Activated CD8-positive, alpha-beta T cell treated with anti-CD3 and anti-CD28 coated beads, Interleukin-2, amount 10 ng/mL, durations not matched to agents 7 days and 5 days (primary cell): Measurements from ENCODE around the gene FGD4. TPM values are rescaled to one million over a fixed set of nuclear protein-coding genes. Genes with fewer than 3 reads are reported as not detected.

Experiments
- ATAC-seq: fragments of 150-1000 bp; cut with Tn5 transposase; one replicate; pipeline ENCODE4 v1.10.0; 2021; ENCODE audit warnings: moderate library complexity
- CTCF ChIA-PET: fragments of 350-600 bp; sonication (Branson Sonifier 250); formaldehyde crosslinking; loops from one replicate; lab custom pipeline; 2021; ENCODE audit warnings: antibody characterized with exemption; lab: Charles Lee
- POLR2A ChIA-PET: fragments of 350-600 bp; sonication (Branson Sonifier 250); formaldehyde crosslinking; loops from one replicate; lab custom pipeline; 2021; ENCODE audit warnings: antibody characterized with exemption; lab: Charles Lee
- DNase-seq: peaks from one replicate; pipeline ENCODE4 v3.0.0-alpha.2; 2020
- H3K27ac Mint-ChIP-seq: one replicate; pipeline ENCODE4 v1.8.0; 2021; ENCODE audit warnings: mild to moderate bottlenecking, mixed read lengths
- H3K27me3 Mint-ChIP-seq: one replicate; pipeline ENCODE4 v1.8.0; 2021; ENCODE audit warnings: low read depth, mixed read lengths
- H3K36me3 Mint-ChIP-seq: one replicate; pipeline ENCODE4 v1.8.0; 2021; ENCODE audit warnings: low read depth, mixed read lengths
- H3K4me1 Mint-ChIP-seq: one replicate; pipeline ENCODE4 v1.8.0; 2021; ENCODE audit warnings: low read depth, mixed read lengths
- H3K4me3 Mint-ChIP-seq: one replicate; pipeline ENCODE4 v1.8.0; 2021; ENCODE audit warnings: mild to moderate bottlenecking, mixed read lengths
- H3K9me3 Mint-ChIP-seq: one replicate; pipeline ENCODE4 v1.8.0; 2022; ENCODE audit warnings: mixed read lengths; ENCODE audit not compliant: insufficient read depth
- total RNA-seq, 2 experiments: library from RNA; stranded (reverse); gene quantifications; one replicate each; pipeline ENCODE4 v1.2.3, GENCODE V29; 2021

Gene FGD4
- total RNA-seq, 2 experiments from 2014 or later = 0.66 to 0.68 TPM

DNA sequence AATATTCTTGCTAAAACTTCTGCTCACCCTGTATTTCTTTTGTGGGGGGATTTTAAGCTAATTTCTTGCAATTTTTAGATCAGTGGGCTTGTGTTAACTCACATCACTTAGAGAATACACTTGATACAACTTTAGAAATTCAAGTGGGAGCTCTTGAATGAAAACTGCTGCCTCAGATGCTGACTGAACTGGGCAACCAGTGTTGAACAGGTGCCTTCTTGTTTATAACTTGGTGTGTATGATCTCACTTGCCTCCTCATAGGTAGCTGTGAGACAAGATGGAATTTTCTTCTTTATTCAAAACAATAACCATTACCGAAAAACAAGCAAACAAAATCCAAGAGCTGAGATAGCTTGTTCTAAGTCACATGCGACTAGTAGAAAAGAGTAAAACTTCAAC, 63.5 kb downstream of the FGD4 start:
- Mint-ChIP-seq H3K9me3 (no peaks in the 10 kb centered on the region), H3K4me3 (no peak overlapping the region), H3K27me3 (peaks cover 2% of the 10 kb centered on the region), H3K36me3 (no peaks in the 10 kb centered on the region), H3K4me1 (peaks cover 4% of the 10 kb centered on the region), H3K27ac (no peak overlapping the region)
- no peak for ATAC-seq
- DNase-seq = no peak
- POLR2A ChIA-PET = no interaction called here
- CTCF ChIA-PET = interaction anchor here (1.0 to 1.4 kb wide), 2 partner anchors 194 to 209 kb away, joined by 3 to 6 read pairs; no protein-coding TSS in a partner anchor

DNA sequence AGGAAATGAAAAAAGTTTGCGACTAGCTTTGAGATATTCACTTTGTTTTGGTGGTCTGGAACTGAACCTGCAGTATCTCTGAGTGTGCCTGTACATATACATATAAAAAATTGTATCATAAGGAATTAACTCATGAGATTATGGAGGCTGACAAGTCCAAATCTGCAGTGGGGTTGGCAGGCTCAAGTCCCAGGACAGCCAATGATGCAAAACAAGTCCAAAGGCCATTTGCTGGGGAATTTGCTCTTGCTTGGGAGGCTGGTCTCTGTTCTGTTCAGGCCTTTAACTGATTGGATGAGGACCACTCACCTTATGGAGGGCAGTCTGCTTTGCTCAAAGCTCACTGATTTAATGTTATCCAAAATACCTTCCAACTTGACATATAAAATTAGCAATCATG, 66.8 kb downstream of the FGD4 start:
- Mint-ChIP-seq H3K9me3 (no peaks in the 10 kb centered on the region), H3K27ac (no peak overlapping the region), H3K4me3 (no peak overlapping the region), H3K4me1 (peaks cover 8% of the 10 kb centered on the region), H3K36me3 (no peaks in the 10 kb centered on the region), H3K27me3 (peaks cover 2% of the 10 kb centered on the region)
- ChIA-PET CTCF (interaction anchor here (1.6 kb wide), 1 partner anchor 10 kb away, joined by 5 read pairs; no protein-coding TSS in a partner anchor), POLR2A (interaction anchor here (0.6 kb wide), 1 partner anchor 206 kb away, joined by 3 read pairs; no protein-coding TSS in a partner anchor)
- no peak for DNase-seq
- no peak for ATAC-seq

DNA sequence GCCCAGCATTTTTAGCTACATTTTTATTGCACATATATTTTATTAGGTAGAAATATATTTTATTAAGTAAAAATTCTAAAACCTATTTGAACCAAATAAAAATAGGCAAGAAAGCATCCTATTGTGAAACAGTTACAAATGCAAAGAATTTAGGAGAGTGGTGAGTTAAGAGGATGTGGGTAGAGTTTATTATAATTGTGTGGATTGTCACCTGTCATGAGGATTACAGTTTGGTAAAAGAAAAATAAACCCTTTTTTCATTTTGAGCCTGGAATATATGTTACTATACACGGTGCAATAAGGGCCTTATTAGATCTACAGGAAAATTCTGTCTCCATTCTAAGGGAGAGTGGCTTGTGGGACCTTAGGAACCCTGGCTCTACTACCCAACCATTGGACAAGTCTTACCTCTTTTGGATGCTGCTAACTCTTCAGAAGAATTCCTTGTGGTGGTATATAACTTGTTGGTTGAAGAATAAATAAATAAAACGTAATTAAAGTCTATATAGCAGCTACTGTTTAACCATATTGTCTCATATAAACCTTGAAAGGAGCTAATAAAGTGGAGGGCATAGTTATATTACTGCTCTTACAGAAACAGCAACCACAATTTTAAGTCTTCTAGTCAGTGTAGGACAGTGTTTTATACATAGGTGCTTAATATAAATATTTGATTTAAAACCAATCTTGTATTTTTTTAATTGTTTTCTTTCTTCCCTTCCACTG, 67.8 kb downstream of the FGD4 start:
- DNase-seq (no peak), ATAC-seq (no peak)
- Mint-ChIP-seq H3K27ac (no peak overlapping the region), H3K4me1 (peaks cover 8% of the 10 kb centered on the region), H3K4me3 (no peak overlapping the region), H3K36me3 (no peaks in the 10 kb centered on the region), H3K9me3 (no peaks in the 10 kb centered on the region), H3K27me3 (no peaks in the 10 kb centered on the region)
- ChIA-PET CTCF (interaction anchor here (1.6 kb wide), 1 partner anchor 11 kb away, joined by 5 read pairs; no protein-coding TSS in a partner anchor), POLR2A (interaction anchor here (0.6 kb wide), 2 partner anchors 205 to 630 kb away, joined by 3 read pairs; no protein-coding TSS in a partner anchor)

DNA sequence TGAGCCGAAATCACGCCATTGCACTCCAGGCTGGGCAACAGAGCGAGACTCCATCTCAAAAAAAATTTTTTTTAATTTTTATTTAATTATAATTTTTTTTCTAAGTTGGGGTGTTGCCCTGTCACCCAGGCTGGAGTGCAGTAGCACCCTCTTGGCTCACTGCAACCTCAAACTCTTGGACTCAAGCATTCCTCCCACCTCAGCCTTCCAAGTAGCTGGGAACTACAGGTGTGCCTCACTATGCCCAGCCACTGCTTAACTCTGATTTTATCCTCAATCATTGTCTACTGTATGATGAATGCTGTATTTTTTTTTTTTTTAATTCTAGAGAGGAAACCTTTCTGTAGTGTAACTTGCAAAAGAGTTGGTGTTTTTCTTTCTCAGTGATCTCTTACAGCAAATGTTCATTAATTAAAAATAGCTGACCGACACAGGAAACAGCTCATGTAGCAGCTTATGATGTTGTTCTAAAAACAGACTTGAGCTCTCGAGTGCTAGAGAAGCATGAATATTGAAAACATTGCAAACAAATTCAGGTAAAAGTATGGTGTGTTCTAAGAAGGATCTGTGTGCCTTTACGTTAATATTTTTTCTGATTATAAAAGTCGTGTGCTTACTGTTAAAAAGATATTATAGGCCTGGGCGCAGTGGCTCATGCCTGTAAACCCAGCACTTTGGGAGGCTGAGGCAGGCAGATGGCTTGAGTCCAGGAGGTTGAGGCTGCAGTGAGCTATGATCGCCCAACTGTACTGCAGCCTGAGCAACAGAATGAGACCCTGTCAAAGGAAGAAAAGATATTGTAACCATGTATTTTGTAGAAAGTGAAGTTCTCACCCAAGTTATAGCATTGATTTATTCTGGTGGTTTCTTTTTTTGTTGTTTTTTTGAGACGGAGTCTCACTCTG, 68.9 kb downstream of the FGD4 start:
- no peak for DNase-seq
- no peaks in the 10 kb centered on the region for H3K36me3 Mint-ChIP-seq
- CTCF ChIA-PET = interaction anchor here (0.8 to 1.0 kb wide), 2 partner anchors 12 to 204 kb away, joined by 3 to 6 read pairs; no protein-coding TSS in a partner anchor
- no peak for ATAC-seq
- H3K4me3 Mint-ChIP-seq = no peak overlapping the region
- H3K4me1 Mint-ChIP-seq = peaks cover 9% of the 10 kb centered on the region
- H3K9me3 Mint-ChIP-seq = no peaks in the 10 kb centered on the region
- no peak overlapping the region for H3K27ac Mint-ChIP-seq
- no peaks in the 10 kb centered on the region for H3K27me3 Mint-ChIP-seq
- POLR2A ChIA-PET = interaction anchor here (0.6 kb wide), 1 partner anchor 631 kb away, joined by 3 read pairs; no protein-coding TSS in a partner anchor

DNA sequence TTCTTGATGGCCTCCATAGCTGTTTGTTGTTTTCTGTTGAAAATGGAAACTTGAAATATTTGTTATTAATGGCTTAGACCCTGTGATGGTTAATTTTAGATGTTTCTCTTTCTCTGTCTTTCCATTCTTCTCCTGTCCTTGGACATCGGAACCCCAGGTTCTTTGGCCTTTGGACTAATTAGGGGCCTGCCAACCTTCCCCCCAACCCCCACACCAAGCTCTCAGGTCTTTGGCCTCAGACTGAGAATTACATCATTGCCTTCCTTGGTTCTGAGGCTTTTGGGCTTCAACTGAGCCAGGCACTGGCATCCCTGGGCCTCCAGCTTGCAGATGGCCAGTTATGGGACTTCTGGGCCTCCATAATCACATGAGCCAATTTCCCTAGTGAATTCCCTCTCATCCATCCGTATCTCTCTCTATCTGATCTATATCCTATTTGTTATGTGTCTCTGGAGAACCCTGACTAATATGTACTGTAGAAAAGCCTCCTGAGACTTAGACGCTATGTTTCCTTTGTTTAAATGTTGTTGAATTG, 71.6 kb downstream of the FGD4 start:
- H3K36me3 Mint-ChIP-seq = no peaks in the 10 kb centered on the region
- H3K4me1 Mint-ChIP-seq = peaks cover 11% of the 10 kb centered on the region
- H3K4me3 Mint-ChIP-seq = no peak overlapping the region
- no peak overlapping the region for H3K27ac Mint-ChIP-seq
- DNase-seq = no peak
- peaks cover 5% of the 10 kb centered on the region for H3K27me3 Mint-ChIP-seq
- ChIA-PET CTCF (no interaction called here), POLR2A (no interaction called here)
- H3K9me3 Mint-ChIP-seq = no peaks in the 10 kb centered on the region
- no peak for ATAC-seq

DNA sequence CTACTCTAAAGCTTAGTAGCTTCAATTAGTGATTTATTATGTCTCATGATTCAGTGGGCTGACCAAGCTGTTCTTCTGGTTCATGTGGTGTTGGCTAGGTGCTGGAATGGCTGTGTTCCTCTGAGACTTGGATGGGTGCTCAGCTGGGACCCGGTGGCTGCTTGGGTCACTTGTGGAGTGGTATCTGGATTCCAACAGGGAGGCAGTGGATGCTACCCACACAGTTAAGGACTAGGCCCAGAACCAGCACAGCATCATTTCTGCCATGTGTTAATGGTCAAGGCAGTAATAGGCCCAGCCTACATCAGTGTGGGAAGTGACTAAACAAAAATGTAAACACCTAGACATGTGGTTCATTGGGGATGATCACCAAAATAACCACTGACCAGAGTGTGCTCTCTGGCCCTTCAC, 72.2 kb downstream of the FGD4 start:
- CTCF ChIA-PET = no interaction called here
- ATAC-seq = no peak
- H3K4me1 Mint-ChIP-seq = peaks cover 11% of the 10 kb centered on the region

DNA sequence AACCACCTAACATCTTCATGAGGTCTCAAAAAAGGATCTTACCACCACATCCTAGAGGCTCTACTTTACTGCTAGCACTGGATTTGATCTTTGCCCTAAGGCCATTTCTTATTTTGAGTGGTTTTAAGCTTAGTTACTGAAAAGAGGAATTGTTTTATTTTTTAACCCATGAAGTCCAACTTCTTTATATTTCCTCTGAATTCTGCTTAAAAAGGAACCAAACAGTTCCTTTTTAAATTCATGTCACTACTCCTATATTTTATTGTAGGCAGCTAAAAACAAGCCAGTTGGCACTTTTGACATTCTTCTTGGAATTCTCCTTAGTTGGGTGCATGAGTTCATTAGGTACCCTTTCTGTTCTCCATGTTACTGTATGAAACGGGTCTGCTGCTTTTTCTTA, 76.4 kb downstream of the FGD4 start:
- Mint-ChIP-seq H3K27me3 (peaks cover 10% of the 10 kb centered on the region), H3K4me3 (no peak overlapping the region), H3K36me3 (no peaks in the 10 kb centered on the region), H3K9me3 (no peaks in the 10 kb centered on the region), H3K27ac (no peak overlapping the region), H3K4me1 (peaks cover 4% of the 10 kb centered on the region)
- POLR2A ChIA-PET = no interaction called here
- DNase-seq (no peak), ATAC-seq (no peak)
- CTCF ChIA-PET = interaction anchor here (0.7 kb wide), 1 partner anchor 279 kb away, joined by 3 read pairs; the partner anchor contains the start of gene YARS2

More for the DNA sequence above, 72.2 kb downstream of the FGD4 start:
- Mint-ChIP-seq H3K4me3 (no peak overlapping the region), H3K36me3 (no peaks in the 10 kb centered on the region), H3K27me3 (peaks cover 5% of the 10 kb centered on the region), H3K9me3 (no peaks in the 10 kb centered on the region), H3K27ac (no peak overlapping the region)
- POLR2A ChIA-PET = no interaction called here
- DNase-seq = no peak

DNA sequence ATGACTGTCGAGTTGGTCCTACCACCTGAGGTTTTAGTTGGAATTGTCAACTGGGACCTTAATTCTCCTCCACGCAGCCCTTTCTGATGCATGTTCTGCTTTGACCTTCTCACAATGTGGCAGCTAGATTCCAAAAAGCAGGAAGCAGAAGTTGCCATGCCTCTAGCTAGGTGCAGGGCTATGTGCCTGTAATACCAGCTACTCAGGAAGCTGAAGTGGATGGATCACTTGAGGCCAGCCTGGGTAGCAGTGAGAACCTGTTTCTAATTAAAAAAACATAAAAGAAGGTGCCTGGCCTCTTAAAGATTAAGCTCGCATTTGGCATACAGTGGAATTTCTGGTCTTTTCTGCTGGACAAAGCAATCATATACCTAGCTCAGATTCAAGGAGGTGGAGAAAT, 77.1 kb downstream of the FGD4 start:
- Mint-ChIP-seq H3K4me1 (peaks cover 4% of the 10 kb centered on the region), H3K36me3 (no peaks in the 10 kb centered on the region), H3K27me3 (peaks cover 10% of the 10 kb centered on the region), H3K4me3 (no peak overlapping the region), H3K27ac (no peak overlapping the region), H3K9me3 (no peaks in the 10 kb centered on the region)
- ChIA-PET CTCF (interaction anchor here (1.0 kb wide), 1 partner anchor 12 kb away, joined by 3 read pairs; no protein-coding TSS in a partner anchor), POLR2A (interaction anchor here (0.7 kb wide), 1 partner anchor 195 kb away, joined by 3 read pairs; no protein-coding TSS in a partner anchor)
- DNase-seq = no peak
- ATAC-seq = no peak

DNA sequence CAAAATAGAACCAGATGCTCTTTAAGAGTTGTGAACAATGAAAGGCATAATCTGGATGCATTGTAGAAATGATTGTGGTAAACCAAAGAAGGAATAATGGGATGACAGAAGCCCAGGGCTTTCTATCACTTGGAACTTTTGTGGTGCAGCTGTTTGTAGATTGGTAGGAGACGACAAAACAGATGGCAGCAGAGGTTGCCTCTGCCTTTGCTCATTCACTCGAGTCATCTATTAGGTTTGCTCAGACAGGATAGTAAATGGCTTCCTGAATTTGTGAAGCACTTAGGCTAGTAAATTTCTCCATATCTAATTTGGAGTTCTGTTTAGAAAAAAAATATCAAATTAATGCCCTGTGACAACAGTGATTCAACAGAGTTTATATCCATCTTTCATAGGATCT, 78.4 kb downstream of the FGD4 start:
- H3K27ac Mint-ChIP-seq = no peak overlapping the region
- DNase-seq = no peak
- peaks cover 10% of the 10 kb centered on the region for H3K27me3 Mint-ChIP-seq
- ATAC-seq = no peak
- peaks cover 8% of the 10 kb centered on the region for H3K4me1 Mint-ChIP-seq
- no peaks in the 10 kb centered on the region for H3K9me3 Mint-ChIP-seq
- ChIA-PET CTCF (no interaction called here), POLR2A (no interaction called here)
- H3K36me3 Mint-ChIP-seq = no peaks in the 10 kb centered on the region
- H3K4me3 Mint-ChIP-seq = no peak overlapping the region

DNA sequence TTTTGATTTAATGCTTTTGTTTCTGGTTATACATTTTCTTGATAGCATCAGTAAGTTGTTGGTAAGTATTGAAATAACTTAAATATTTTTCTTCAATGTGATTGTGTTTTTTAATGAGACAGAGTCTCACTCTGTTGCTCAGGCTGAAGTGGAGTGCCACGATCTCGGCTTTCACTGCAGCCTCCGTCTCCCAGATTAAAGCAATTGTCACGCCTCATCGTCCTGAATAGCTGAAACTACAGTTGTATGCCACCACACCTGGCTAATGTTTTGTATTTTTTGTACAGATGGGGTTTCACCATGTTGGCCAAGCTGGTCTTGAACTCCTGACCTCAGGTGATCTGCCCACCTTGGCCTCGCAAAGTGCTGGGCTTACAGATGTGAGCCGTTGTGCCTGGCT, 78.8 kb downstream of the FGD4 start:
- Mint-ChIP-seq H3K4me1 (peaks cover 7% of the 10 kb centered on the region), H3K36me3 (no peaks in the 10 kb centered on the region)
- POLR2A ChIA-PET = no interaction called here

DNA sequence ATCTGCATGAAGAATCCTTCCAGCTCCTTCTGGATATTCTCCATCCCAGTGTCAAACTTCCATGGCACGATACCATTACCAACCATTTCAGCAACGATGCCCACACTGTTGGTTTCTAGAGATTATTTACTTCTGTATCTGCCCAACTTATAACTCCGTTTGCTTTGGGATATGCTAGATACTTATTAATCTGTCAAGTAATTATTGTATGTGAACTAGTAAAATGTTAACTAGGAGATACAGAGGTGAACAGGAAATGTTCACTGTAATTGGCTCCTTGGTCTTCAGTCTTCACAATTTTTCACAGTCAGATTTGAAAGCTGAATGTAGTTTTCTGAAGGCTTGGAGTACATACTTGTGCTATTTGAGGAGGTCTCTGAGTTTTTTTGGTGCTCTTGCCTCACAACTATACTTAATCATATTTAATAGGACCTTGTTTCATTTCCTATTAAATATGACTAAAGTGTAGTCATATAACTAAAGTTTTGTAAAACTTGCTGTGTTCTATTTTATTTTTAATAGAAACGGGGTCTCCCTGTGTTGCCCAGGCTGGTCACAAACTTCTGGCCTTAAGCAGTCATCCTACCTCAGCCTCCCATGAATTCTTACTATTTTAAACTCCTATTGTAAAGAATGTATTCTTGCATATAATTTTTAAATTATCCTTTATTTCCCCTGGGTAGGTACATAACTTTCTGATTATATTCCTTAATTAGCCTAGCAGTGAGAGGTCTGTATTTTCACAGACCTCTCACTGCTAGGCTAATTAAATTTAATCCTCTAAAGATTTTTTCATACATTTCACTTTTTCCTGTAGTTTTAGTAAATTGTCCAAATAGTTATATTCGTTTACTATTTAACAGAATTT, 79.7 kb downstream of the FGD4 start:
- H3K27me3 Mint-ChIP-seq = peaks cover 14% of the 10 kb centered on the region
- peaks cover 8% of the 10 kb centered on the region for H3K4me1 Mint-ChIP-seq
- H3K27ac Mint-ChIP-seq = no peak overlapping the region
- ChIA-PET POLR2A (no interaction called here), CTCF (no interaction called here)
- H3K36me3 Mint-ChIP-seq = no peaks in the 10 kb centered on the region
- DNase-seq (no peak), ATAC-seq (no peak)
- H3K9me3 Mint-ChIP-seq = no peaks in the 10 kb centered on the region
- no peak overlapping the region for H3K4me3 Mint-ChIP-seq

More for the DNA sequence above, 78.8 kb downstream of the FGD4 start:
- CTCF ChIA-PET = no interaction called here
- Mint-ChIP-seq H3K9me3 (no peaks in the 10 kb centered on the region), H3K27ac (no peak overlapping the region), H3K4me3 (no peak overlapping the region), H3K27me3 (peaks cover 10% of the 10 kb centered on the region)
- DNase-seq (no peak), ATAC-seq (no peak)
